H1 (cell line): Measurements from ENCODE around the gene MYL5. TPM values are rescaled to one million over a fixed set of nuclear protein-coding genes. Genes with fewer than 3 reads are reported as not detected.

Source experiments
- CTCF ChIA-PET: fragments of 300-600 bp; sonication (Branson Sonifier 250); formaldehyde crosslinking; loops from one replicate; lab custom pipeline; 2021; ENCODE audit not compliant: partially characterized antibody; lab: Charles Lee
- POLR2A ChIA-PET: fragments of 300-600 bp; sonication (Branson Sonifier 250); formaldehyde crosslinking; loops from one replicate; lab custom pipeline; 2021; ENCODE audit warnings: inconsistent platforms; ENCODE audit not compliant: partially characterized antibody; lab: Charles Lee
- DNase-seq, 2 experiments: peaks; one replicate each; pipeline versions ENCODE4 v3.0.0 to v3.0.0-alpha.2; 2010 to 2022; ENCODE audit warnings: low spot score in 2 of 2, low read depth in 1 of 2, mixed read lengths in 1 of 2
- FAIRE-seq: peaks from 2 replicates; lab custom pipeline; 2011; peaks lifted over from hg19 to GRCh38; lab: Jason Lieb, UNC
- H2AFZ ChIP-seq: 2 replicates; pipeline ENCODE4 v1.8.1; 2012; ENCODE audit warnings: low read length, inconsistent platforms
- H2AK5ac ChIP-seq: 2 replicates; pipeline ENCODE4 v1.6.1; 2013; ENCODE audit warnings: low read depth, low read length
- H2BK120ac ChIP-seq: replicated peaks from 2 replicates; pipeline ENCODE3; 2013; ENCODE audit warnings: low read depth, low read length, inconsistent platforms
- H2BK12ac ChIP-seq: 2 replicates; pipeline ENCODE4 v1.6.1; 2013; ENCODE audit warnings: low read depth, low read length
- H2BK15ac ChIP-seq: 2 replicates; pipeline ENCODE4 v1.6.1; 2013; ENCODE audit warnings: low read length
- H2BK20ac ChIP-seq: 2 replicates; pipeline ENCODE4 v1.6.1; 2013; ENCODE audit warnings: low read length
- H2BK5ac ChIP-seq: 2 replicates; pipeline ENCODE4 v1.6.1; 2013; ENCODE audit warnings: low read depth, low read length
- H3K14ac ChIP-seq: 2 replicates; pipeline ENCODE4 v1.6.1; 2013; ENCODE audit warnings: inconsistent platforms; ENCODE audit not compliant: insufficient read length
- H3K18ac ChIP-seq: 2 replicates; pipeline ENCODE4 v1.6.1; 2013; ENCODE audit warnings: low read length; ENCODE audit errors: extremely low read depth
- H3K23ac ChIP-seq: 2 replicates; pipeline ENCODE4 v1.6.1; 2013; ENCODE audit warnings: inconsistent platforms; ENCODE audit not compliant: insufficient read length
- H3K23me2 ChIP-seq: 2 replicates; pipeline ENCODE4 v1.6.1; 2013; ENCODE audit warnings: low read depth, low read length
- H3K27ac ChIP-seq: 2 replicates; pipeline ENCODE4 v1.6.1; 2011; ENCODE audit warnings: low read depth, low read length, inconsistent platforms
- H3K27me3 ChIP-seq, 4 experiments: replicated peaks in 1 of 4; 1 replicate in 1 of 4; 2 replicates in 3 of 4; pipeline versions ENCODE4 v1.6.1 to v1.8.1; 2011 to 2013; ENCODE audit warnings: low read length in 3 of 4, mild to moderate bottlenecking in 3 of 4, inconsistent platforms in 2 of 4, mixed read lengths in 2 of 4, moderate library complexity in 1 of 4; ENCODE audit not compliant: control insufficient read depth in 3 of 4, insufficient read depth in 3 of 4; ENCODE audit errors: extremely low read depth in 1 of 4
- H3K36me3 ChIP-seq, 4 experiments: 2 replicates each; pipeline versions ENCODE4 v1.6.1 to v1.8.1; 2011 to 2013; ENCODE audit warnings: mild to moderate bottlenecking in 4 of 4, low read length in 3 of 4, moderate library complexity in 2 of 4, control low read depth in 1 of 4, inconsistent platforms in 1 of 4; ENCODE audit not compliant: insufficient read depth in 4 of 4, control insufficient read depth in 2 of 4
- H3K4ac ChIP-seq: replicated peaks from 2 replicates; pipeline ENCODE3; 2013; ENCODE audit warnings: low read length, low read depth, mixed read lengths, inconsistent platforms; ENCODE audit not compliant: insufficient read length
- H3K4me1 ChIP-seq, 4 experiments: replicated peaks in 1 of 4; 1 replicate in 1 of 4; 2 replicates in 3 of 4; pipeline versions ENCODE4 v1.6.1 to v1.8.1; 2011 to 2013; ENCODE audit warnings: low read length in 3 of 4, inconsistent platforms in 2 of 4, mixed read lengths in 1 of 4; ENCODE audit not compliant: insufficient read depth in 4 of 4, control insufficient read depth in 3 of 4
- H3K4me2 ChIP-seq, 2 experiments: 2 replicates each; pipeline versions ENCODE4 v1.6.1 to v1.8.1; 2011 to 2013; ENCODE audit warnings: low read depth in 2 of 2, low read length in 2 of 2, control low read depth in 1 of 2, inconsistent platforms in 1 of 2, mild to moderate bottlenecking in 1 of 2; ENCODE audit not compliant: insufficient read depth in 1 of 2
- H3K4me3 ChIP-seq, 4 experiments: fragments of 200-600, 300-600 bp in 1 of 4; sonication (generic), shearing (Covaris generic), sonication (Bioruptor Twin) in 1 of 4; 2 replicates each; pipeline versions ENCODE4 v1.5.1 to v1.8.1; 2011 to 2016; ENCODE audit warnings: low read length in 4 of 4, low read depth in 3 of 4, control low read depth in 2 of 4, inconsistent platforms in 2 of 4, mild to moderate bottlenecking in 2 of 4, mixed read lengths in 1 of 4, moderate library complexity in 1 of 4; ENCODE audit not compliant: insufficient read depth in 2 of 4; ENCODE audit errors: extremely low read depth in 1 of 4
- H3K56ac ChIP-seq: replicated peaks from 2 replicates; pipeline ENCODE3; 2013; ENCODE audit warnings: low read depth, mild to moderate bottlenecking, mixed read lengths, low read length, inconsistent platforms; ENCODE audit not compliant: insufficient read length
- H3K79me1 ChIP-seq: 2 replicates; pipeline ENCODE4 v1.6.1; 2013; ENCODE audit warnings: low read depth, low read length, control low read depth
- H3K79me2 ChIP-seq, 2 experiments: 2 replicates each; pipeline versions ENCODE4 v1.6.1 to v1.8.1; 2012 to 2013; ENCODE audit warnings: low read length in 2 of 2, mild to moderate bottlenecking in 2 of 2, inconsistent platforms in 1 of 2; ENCODE audit not compliant: insufficient read depth in 2 of 2, control insufficient read depth in 1 of 2
- H3K9ac ChIP-seq, 4 experiments: replicated peaks in 1 of 4; 1 replicate in 1 of 4; 2 replicates in 3 of 4; pipeline versions ENCODE4 v1.6.1 to v1.8.1; 2011 to 2013; ENCODE audit warnings: low read depth in 3 of 4, low read length in 3 of 4, control low read depth in 2 of 4, mild to moderate bottlenecking in 2 of 4, moderate library complexity in 2 of 4, inconsistent platforms in 1 of 4; ENCODE audit errors: extremely low read depth in 1 of 4
- H3K9me3 ChIP-seq, 2 experiments: 2 replicates each; pipeline versions ENCODE4 v1.6.1 to v1.8.1; 2012 to 2013; ENCODE audit warnings: mild to moderate bottlenecking in 2 of 2, moderate library complexity in 2 of 2, control low read depth in 1 of 2, inconsistent platforms in 1 of 2, low read depth in 1 of 2, low read length in 1 of 2, mixed read lengths in 1 of 2; ENCODE audit not compliant: insufficient read depth in 2 of 2
- H4K20me1 ChIP-seq, 2 experiments: replicated peaks in 1 of 2; 2 replicates each; pipeline versions ENCODE3 to v1.8.1; 2011 to 2013; ENCODE audit warnings: inconsistent platforms in 2 of 2, low read length in 2 of 2, mild to moderate bottlenecking in 1 of 2; ENCODE audit not compliant: insufficient read depth in 2 of 2, control insufficient read depth in 1 of 2
- H4K5ac ChIP-seq: 2 replicates; pipeline ENCODE4 v1.6.1; 2013; ENCODE audit warnings: low read length, low read depth, mixed read lengths, inconsistent platforms; ENCODE audit not compliant: insufficient read length
- H4K8ac ChIP-seq: 2 replicates; pipeline ENCODE4 v1.8.0; 2013; ENCODE audit warnings: mild to moderate bottlenecking, moderate library complexity, low read length, inconsistent platforms; ENCODE audit not compliant: insufficient read depth; ENCODE audit errors: extremely low read depth
- H4K91ac ChIP-seq: replicated peaks from 2 replicates; pipeline ENCODE3; 2013; ENCODE audit warnings: low read length, mixed read lengths, inconsistent platforms; ENCODE audit not compliant: insufficient read length
- ATF2 ChIP-seq: IDR thresholded peaks from 2 replicates; pipeline ENCODE4 v1.6.1; 2012; ENCODE audit warnings: low read length, inconsistent platforms
- BACH1 ChIP-seq: IDR thresholded peaks from 2 replicates; pipeline ENCODE4 v1.6.1; 2012; ENCODE audit warnings: low read length, improper control_type of control experiment
- BCL11A ChIP-seq, 2 experiments: IDR thresholded peaks; one replicate each; pipeline ENCODE4 v1.6.1; 2011; ENCODE audit warnings: low read depth in 2 of 2, low read length in 2 of 2, mild to moderate bottlenecking in 2 of 2
- CEBPB ChIP-seq: IDR thresholded peaks from 2 replicates; pipeline ENCODE4 v1.6.1; 2012; ENCODE audit warnings: low read depth, low read length
- CHD2 ChIP-seq: IDR thresholded peaks from 2 replicates; pipeline ENCODE4 v1.6.1; 2012; ENCODE audit warnings: low read length, improper control_type of control experiment
- HDAC6 ChIP-seq: IDR thresholded peaks from one replicate; pipeline ENCODE4 v1.7.1; 2012; ENCODE audit warnings: low read depth, mild to moderate bottlenecking, inconsistent platforms, low read length, moderate library complexity
- KDM1A ChIP-seq: fragments of 200-600, 300-600 bp; sonication (generic); IDR thresholded peaks from 2 replicates; pipeline ENCODE4 v1.7.1; 2016; ENCODE audit warnings: mild to moderate bottlenecking, low read length, borderline replicate concordance
- POLR2AphosphoS5 ChIP-seq: IDR thresholded peaks from 2 replicates; pipeline ENCODE4 v1.6.1; 2011; ENCODE audit warnings: low read depth, low read length
- SAP30 ChIP-seq: fragments of 300-600 bp; sonication (generic); IDR thresholded peaks from 2 replicates; pipeline ENCODE4 v1.7.1; 2012; ENCODE audit warnings: low read length, moderate library complexity, mild to moderate bottlenecking, inconsistent platforms; ENCODE audit not compliant: insufficient read depth, insufficient replicate concordance
- SIX5 ChIP-seq: IDR thresholded peaks from 2 replicates; pipeline ENCODE4 v1.6.1; 2011; ENCODE audit warnings: mild to moderate bottlenecking, low read depth, low read length
- SP2 ChIP-seq: IDR thresholded peaks from 2 replicates; pipeline ENCODE4 v1.6.1; 2012; ENCODE audit warnings: mild to moderate bottlenecking, low read length, inconsistent platforms
- TCF12 ChIP-seq: IDR thresholded peaks from 2 replicates; pipeline ENCODE4 v1.6.1; 2011; ENCODE audit warnings: low read depth, mild to moderate bottlenecking, low read length
- WGBS, 2 experiments: shearing (Covaris generic) in 1 of 2; methylation state at CpG; one replicate each; pipeline versions ENCODE4 v1.1.6 to v1.1.7; 2013 to 2015; ENCODE audit warnings: low lambda C conversion rate in 2 of 2, mixed read lengths in 2 of 2, inconsistent platforms in 1 of 2, low coverage in 1 of 2, missing lambda C conversion rate in 1 of 2; ENCODE audit not compliant: insufficient replicate concordance in 2 of 2, insufficient coverage in 1 of 2, insufficient read length in 1 of 2; ENCODE audit errors: extremely low coverage in 1 of 2, missing lambda C conversion rate in 1 of 2; 5-methylcytosine and 5-hydroxymethylcytosine counted together
- polyA plus RNA-seq, 7 experiments: library from polyadenylated mRNA; depleted of rRNA in 3 of 7; stranded (reverse) in 5 of 7; unstranded in 2 of 7; fragments of >200 nt in 5 of 7; fragments of 200-250 nt in 2 of 7; gene quantifications; 1 replicate in 5 of 7; 2 replicates in 1 of 7; 4 replicates in 1 of 7; pipeline versions ENCODE4 v1.2.1 to v1.2.3, GENCODE V29; 2011 to 2013; ENCODE audit warnings: missing spikeins in 2 of 7, mixed read lengths in 2 of 7
- total RNA-seq: library from RNA; stranded (reverse); fragmentation: NEBNext Ultra II Directional; extraction: Animal tissue kit (Norgen Biotek cat#: 25700); gene quantifications from 2 replicates; pipeline ENCODE4 v1.2.1, GENCODE V29; 2021

Gene MYL5
- total and polyA plus RNA-seq, 2 of the 8 experiments (the other 6 are each of a cell fraction or from before 2014, with no cell fraction given): 5.7 to 6.8 TPM

GRCh38 chr4:666822-667544 lies 7.4 kb upstream of the MYL5 start:
- Histone ChIP-seq H3K27ac (no peak overlapping the region), H4K5ac (no peak overlapping the region), H3K23ac (no peak overlapping the region), H4K91ac (no peak overlapping the region), H3K9ac (no peak overlapping the region), H2AFZ (no peak overlapping the region), H2BK20ac (no peak overlapping the region), H2BK5ac (no peak overlapping the region), H3K4me1 (no peaks in the 10 kb centered on the region; a peak in 1 of 7 replicates), H3K56ac (no peak overlapping the region), H4K8ac (no peak overlapping the region), H3K18ac (no peak overlapping the region), H3K9me3 (no peaks in the 10 kb centered on the region), H3K79me1 (no peaks in the 10 kb centered on the region), H3K14ac (no peak overlapping the region), H3K4ac (no peak overlapping the region), H3K79me2 (no peaks in the 10 kb centered on the region), H3K4me2 (no peak overlapping the region), H2BK15ac (no peak overlapping the region), H2BK120ac (no peak overlapping the region), H3K23me2 (peaks cover 3% of the 10 kb centered on the region; the same call in 1 of the 2 replicates), H3K36me3 (peaks cover 6 to 14% (median 6%) of the 10 kb centered on the region in 4 experiments), H3K27me3 (no peaks in the 10 kb centered on the region), H3K4me3 (no peak overlapping the region), H2BK12ac (no peak overlapping the region), H2AK5ac (no peak overlapping the region), H4K20me1 (peaks cover 3 to 6% of the 10 kb centered on the region in 2 experiments)
- WGBS, 2 experiments: 89% methylated on average over 18 of the region's 28 CpGs; no CpG with 5 or more reads in 1 of the 2 experiments
- DNase-seq: no peak
- CTCF ChIA-PET: interaction anchor here (1.6 to 3.0 kb wide), 2 partner anchors 17 to 64 kb away, joined by 4 to 22 read pairs; no protein-coding TSS in a partner anchor
- FAIRE-seq: no peak
- POLR2A ChIA-PET: interaction anchor here (0.6 to 4.9 kb wide), 11 partner anchors 9 to 144 kb away, joined by 3 to 25 read pairs (median 4); no protein-coding TSS in a partner anchor
- TF ChIP-seq SIX5: no peak
- no peak for TF ChIP-seq TCF12
- no peak for TF ChIP-seq CEBPB
- TF ChIP-seq BCL11A (IDR thresholded peaks at IDR 0.05; ENCODE audit: low read depth in 2 of 2, low read length in 2 of 2): no peak
- no peak for TF ChIP-seq HDAC6
- no peak for TF ChIP-seq ATF2
- TF ChIP-seq SAP30: no peak
- no peak for TF ChIP-seq BACH1
- no peak for TF ChIP-seq CHD2
- TF ChIP-seq KDM1A: no peak
- TF ChIP-seq SP2: no peak
- TF ChIP-seq POLR2AphosphoS5: no peak; the same call in 1 of the 2 replicates
